ENCODE data around the gene FRA10AC1. TPM values are rescaled to one million over a fixed set of nuclear protein-coding genes. Genes with fewer than 3 reads are reported as not detected.

The FRA10AC1 gene
- total RNA-seq, 1 experiment from 2014 or later: 6.5 TPM

- BruUV-seq (replicated peaks): no TSS peak
- no peaks in the 10 kb centered on the region for H3K4me1 Mint-ChIP-seq (ENCODE audit: low read depth, unreplicated experiment)
- CTCF ChIA-PET: no interaction called here
- intact Hi-C loops (cut with micrococcal nuclease; ENCODE audit: unreplicated experiment): no loop called here
- H3K36me3 Mint-ChIP-seq (ENCODE audit: insufficient read depth, unreplicated experiment): no peaks in the 10 kb centered on the region
- H3K27me3 Mint-ChIP-seq (ENCODE audit: unreplicated experiment): peaks cover 23% of the 10 kb centered on the region
- peaks cover 3% of the 10 kb centered on the region for H3K9me3 Mint-ChIP-seq (ENCODE audit: low read depth, unreplicated experiment)
- TF ChIP-seq, protein P1, sequence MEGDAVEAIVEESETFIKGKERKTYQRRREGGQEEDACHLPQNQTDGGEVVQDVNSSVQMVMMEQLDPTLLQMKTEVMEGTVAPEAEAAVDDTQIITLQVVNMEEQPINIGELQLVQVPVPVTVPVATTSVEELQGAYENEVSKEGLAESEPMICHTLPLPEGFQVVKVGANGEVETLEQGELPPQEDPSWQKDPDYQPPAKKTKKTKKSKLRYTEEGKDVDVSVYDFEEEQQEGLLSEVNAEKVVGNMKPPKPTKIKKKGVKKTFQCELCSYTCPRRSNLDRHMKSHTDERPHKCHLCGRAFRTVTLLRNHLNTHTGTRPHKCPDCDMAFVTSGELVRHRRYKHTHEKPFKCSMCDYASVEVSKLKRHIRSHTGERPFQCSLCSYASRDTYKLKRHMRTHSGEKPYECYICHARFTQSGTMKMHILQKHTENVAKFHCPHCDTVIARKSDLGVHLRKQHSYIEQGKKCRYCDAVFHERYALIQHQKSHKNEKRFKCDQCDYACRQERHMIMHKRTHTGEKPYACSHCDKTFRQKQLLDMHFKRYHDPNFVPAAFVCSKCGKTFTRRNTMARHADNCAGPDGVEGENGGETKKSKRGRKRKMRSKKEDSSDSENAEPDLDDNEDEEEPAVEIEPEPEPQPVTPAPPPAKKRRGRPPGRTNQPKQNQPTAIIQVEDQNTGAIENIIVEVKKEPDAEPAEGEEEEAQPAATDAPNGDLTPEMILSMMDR (IDR thresholded peaks at IDR 0.05; ENCODE audit: unreplicated experiment): no peak
- no peak for DNase-seq
- H3K4me3 Mint-ChIP-seq (ENCODE audit: low read depth, unreplicated experiment): no peak overlapping the region
- no peak overlapping the region for H3K27ac Mint-ChIP-seq (ENCODE audit: unreplicated experiment)
These were observed 62.6 kb downstream of the FRA10AC1 start for GRCh38 chr10:93639791-93640190.

GRCh38 chr10:93630625-93631557, 71.5 kb downstream of the FRA10AC1 start:
- Mint-ChIP-seq H3K27me3 (ENCODE audit: unreplicated experiment) (peaks cover 15% of the 10 kb centered on the region), H3K27ac (ENCODE audit: unreplicated experiment) (no peak overlapping the region), H3K9me3 (ENCODE audit: low read depth, unreplicated experiment) (no peaks in the 10 kb centered on the region), H3K4me1 (ENCODE audit: low read depth, unreplicated experiment) (no peaks in the 10 kb centered on the region), H3K36me3 (ENCODE audit: insufficient read depth, unreplicated experiment) (no peaks in the 10 kb centered on the region), H3K4me3 (ENCODE audit: low read depth, unreplicated experiment) (no peak overlapping the region)
- intact Hi-C loops (cut with micrococcal nuclease; ENCODE audit: unreplicated experiment): no loop called here
- TF ChIP-seq, protein P1 (IDR thresholded peaks at IDR 0.05; ENCODE audit: unreplicated experiment): no peak
- CTCF ChIA-PET: no interaction called here
- no peak for DNase-seq
- BruUV-seq (replicated peaks): no TSS peak

DNA sequence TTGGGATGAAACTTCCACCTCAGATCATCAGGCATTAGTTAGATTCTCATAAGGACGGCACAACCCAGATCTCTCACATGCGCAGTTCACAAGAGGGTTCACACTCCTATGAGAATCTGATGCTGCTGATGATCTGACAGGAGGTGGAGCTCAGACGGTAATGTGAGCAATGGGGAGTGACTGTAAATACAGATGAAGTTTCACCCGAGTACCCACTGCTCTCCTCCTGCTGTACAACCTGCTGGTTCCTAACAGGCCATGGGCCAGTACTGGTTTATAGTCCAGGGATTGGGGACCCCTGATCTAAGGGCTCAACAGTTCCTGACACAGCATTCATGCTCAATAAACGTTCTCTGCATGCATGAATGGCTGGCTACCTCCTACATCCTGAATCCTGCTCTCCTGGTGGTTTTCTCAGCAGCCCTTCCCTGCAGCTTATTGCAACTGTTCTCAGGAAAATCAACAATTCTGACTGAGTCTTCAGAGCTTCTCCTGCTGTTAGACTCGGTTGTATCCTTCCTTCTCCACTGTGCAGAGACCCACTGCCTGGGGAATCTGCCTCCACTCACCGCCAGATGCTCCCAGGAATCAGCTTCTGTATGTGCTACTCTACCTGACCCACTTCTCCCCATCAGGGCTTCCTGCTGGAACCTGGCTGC, 72.6 kb downstream of the FRA10AC1 start:
- Mint-ChIP-seq H3K4me3 (ENCODE audit: low read depth, unreplicated experiment) (no peak overlapping the region), H3K4me1 (ENCODE audit: low read depth, unreplicated experiment) (no peaks in the 10 kb centered on the region), H3K36me3 (ENCODE audit: insufficient read depth, unreplicated experiment) (no peaks in the 10 kb centered on the region), H3K27ac (ENCODE audit: unreplicated experiment) (no peak overlapping the region), H3K27me3 (ENCODE audit: unreplicated experiment) (peaks cover 15% of the 10 kb centered on the region), H3K9me3 (ENCODE audit: low read depth, unreplicated experiment) (no peaks in the 10 kb centered on the region)
- TF ChIP-seq, protein P1 (IDR thresholded peaks at IDR 0.05; ENCODE audit: unreplicated experiment): no peak
- no TSS peak for BruUV-seq (replicated peaks)
- CTCF ChIA-PET: no interaction called here
- DNase-seq: no peak
- intact Hi-C loops (cut with micrococcal nuclease; ENCODE audit: unreplicated experiment): no loop called here

- Mint-ChIP-seq H3K4me1 (ENCODE audit: low read depth, unreplicated experiment) (no peaks in the 10 kb centered on the region), H3K36me3 (ENCODE audit: insufficient read depth, unreplicated experiment) (no peaks in the 10 kb centered on the region), H3K4me3 (ENCODE audit: low read depth, unreplicated experiment) (no peak overlapping the region), H3K9me3 (ENCODE audit: low read depth, unreplicated experiment) (no peaks in the 10 kb centered on the region), H3K27ac (ENCODE audit: unreplicated experiment) (no peak overlapping the region), H3K27me3 (ENCODE audit: unreplicated experiment) (peaks cover 15% of the 10 kb centered on the region)
- intact Hi-C loops (cut with micrococcal nuclease; ENCODE audit: unreplicated experiment): no loop called here
- TF ChIP-seq, protein P1 (IDR thresholded peaks at IDR 0.05; ENCODE audit: unreplicated experiment): no peak
- no TSS peak for BruUV-seq (replicated peaks)
- no peak for DNase-seq
- CTCF ChIA-PET: no interaction called here
These were observed 73.5 kb downstream of the FRA10AC1 start for GRCh38 chr10:93628858-93629257.

All from Calu3 (cell line).